HTR-8/SVneo (cell line): ENCODE results near the gene CCDC30.
"Not testable (repeated sequence)": the region's sequence is repeated elsewhere in the genome, so short reads cannot be mapped to it uniquely, and the experiment has no call there.

Experiments used
- DNase-seq: peaks from one replicate; pipeline ENCODE4 v3.0.0; 2011; ENCODE audit warnings: low spot score, mixed read lengths; ENCODE audit not compliant: insufficient read length
- FAIRE-seq: peaks from 2 replicates; lab custom pipeline; 2011; peaks lifted over from hg19 to GRCh38; lab: Jason Lieb, UNC

Gene CCDC30

DNA sequence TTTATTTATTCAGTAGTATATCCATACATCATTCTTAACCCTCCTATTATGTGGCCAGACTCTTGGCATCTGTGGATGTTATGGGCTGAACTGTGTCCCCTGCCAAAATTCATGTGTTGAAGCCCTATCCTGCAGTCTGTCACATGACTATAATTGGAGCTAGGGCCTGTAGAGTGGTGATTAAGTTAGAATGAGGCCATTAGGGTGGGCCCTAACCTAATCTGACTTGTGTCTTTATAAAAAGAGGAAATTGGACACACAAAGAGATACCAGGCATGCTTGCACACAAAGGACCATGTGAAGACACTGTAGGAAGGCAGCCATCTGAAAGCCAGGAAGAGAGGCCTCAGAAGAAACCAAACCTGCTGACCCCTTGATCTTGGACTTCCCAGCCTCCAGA lies 13.8 kb upstream of the CCDC30 start:
- DNase-seq (no peak), FAIRE-seq (no peak)

DNA sequence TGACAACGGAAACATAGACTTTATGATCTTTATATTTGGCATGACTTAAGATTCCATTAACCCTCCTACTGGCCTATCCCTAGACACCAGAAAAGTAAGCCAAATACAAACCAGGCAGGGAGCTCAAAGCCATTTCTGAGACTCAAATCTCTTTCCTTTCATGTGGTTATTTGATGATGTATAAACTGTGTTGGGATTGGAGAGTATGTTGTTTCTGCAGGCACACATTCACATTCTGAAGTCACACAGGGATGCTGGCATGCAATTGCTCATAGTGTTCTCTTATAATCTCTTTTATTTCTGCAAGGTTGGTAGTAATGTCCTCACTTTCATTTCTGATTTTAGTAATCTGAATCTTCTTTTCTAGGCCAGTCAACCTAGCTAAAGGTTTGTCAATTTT lies 13.0 kb upstream of the CCDC30 start:
- DNase-seq (no peak), FAIRE-seq (no peak)

DNA sequence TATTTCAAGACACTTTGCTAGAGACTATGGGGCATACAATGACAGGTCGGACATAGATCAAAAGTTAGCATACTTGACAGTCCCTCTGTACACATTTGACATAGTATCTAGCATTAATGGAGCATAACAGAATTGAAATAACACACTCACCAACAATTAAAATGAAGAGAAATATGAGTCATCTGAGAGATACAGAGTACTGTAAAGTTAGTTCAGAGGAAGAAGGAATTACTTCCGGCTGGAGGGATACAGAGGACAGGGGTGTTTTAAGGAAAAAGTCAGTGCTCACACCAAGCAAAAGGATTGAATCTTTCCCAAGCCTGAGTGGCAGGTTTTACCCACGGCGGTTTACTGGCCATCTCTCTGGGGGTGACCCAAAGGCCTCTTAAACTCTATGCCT lies 9.7 kb upstream of the CCDC30 start:
- no peak for FAIRE-seq
- no peak for DNase-seq

DNA sequence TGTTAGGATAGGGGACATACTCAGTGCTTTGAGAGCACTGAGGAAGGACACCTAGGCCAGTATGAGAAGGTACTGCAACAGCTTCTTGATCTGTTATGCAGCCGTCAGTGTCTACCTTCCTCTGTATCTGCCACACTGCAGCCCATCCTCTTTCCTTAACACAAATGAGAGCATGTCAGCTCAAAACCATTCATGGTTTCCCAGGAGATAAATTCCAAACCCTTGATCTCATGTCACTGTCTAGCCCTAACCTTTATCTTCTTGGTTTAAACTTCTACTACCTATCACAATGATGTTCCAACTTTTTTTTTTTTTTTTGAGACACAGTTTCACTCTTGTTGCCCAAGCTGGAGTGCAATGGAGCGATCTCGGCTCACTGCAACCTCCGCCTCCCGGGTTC lies 8.7 kb upstream of the CCDC30 start:
- FAIRE-seq: no peak
- DNase-seq: no peak

DNA sequence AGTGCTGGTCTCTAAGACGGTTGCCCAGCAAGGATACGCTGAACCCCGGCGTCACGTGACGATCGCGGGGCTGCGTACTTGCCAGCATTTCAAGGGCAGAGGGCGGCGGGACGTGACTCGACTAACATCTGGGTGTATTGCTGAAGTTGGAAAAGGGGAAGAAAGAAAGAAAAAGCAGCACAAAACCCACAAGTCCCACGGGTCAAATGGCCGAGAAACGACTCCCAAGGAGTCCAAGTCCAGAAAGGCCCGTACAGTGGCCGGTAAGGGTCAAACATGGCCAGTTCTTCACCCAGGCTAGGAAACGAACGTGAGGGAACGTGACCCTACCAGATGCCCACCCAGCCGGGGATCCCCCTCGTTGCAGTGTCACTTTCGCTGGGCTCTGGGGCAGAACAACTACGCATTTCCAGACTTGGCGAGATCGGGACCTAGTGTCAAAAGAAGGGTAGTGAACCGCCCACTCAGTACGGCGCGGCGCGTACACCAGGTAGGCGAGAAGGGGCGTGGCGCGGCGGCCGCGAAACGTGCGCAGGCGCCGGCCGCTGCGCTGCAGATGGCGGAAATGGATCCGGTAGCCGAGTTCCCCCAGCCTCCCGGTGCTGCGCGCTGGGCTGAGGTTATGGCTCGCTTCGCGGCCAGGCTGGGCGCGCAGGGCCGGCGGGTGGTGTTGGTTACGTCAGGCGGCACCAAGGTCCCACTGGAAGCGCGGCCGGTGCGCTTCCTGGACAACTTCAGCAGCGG lies 6.9 kb upstream of the CCDC30 start, which contains the start of the genes PPCS and ZMYND12:
Gene PPCS, plus strand, starts transcription at position 534 of the 744 bp plus-strand sequence. Its CDS starts 23 bp downstream, at position 557.
Gene ZMYND12, minus strand, starts transcription at position 13 of the 744 bp plus-strand sequence. CDS start 25 bp downstream, outside the sequence.
- FAIRE-seq: peak; percentile 55
- DNase-seq: peak; percentile 74

DNA sequence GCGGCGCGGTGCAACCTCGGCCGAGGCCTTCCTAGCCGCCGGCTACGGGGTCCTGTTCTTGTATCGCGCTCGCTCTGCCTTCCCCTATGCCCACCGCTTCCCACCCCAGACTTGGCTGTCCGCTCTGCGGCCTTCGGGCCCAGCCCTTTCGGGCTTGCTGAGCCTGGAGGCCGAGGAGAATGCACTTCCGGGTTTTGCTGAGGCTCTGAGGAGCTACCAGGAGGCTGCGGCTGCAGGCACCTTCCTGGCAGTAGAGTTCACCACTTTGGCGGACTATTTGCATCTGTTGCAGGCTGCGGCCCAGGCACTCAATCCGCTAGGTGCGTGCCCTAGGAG lies 6.4 kb upstream of the CCDC30 start:
- no peak for FAIRE-seq

DNA sequence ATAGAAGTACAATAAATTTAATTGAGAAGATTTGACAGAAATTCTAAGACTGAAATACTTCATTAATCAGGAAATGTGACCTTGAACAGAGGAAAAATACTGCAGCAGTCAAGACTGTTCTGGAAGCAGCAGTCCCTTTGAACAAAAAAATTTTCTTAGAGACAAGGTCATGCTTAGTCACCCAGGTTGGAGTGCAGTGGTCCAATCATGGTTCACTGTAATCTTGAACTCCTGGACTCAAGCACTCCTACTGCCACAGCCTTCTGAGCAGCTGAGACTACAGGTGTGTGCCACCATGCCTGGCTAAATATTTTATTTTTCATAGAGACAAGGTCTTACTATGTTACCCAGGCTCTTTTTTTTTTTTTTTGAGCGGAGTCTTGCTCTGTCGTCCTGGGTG lies 1.9 kb upstream of the CCDC30 start:
- FAIRE-seq (no peak), DNase-seq (no peak)

More for the DNA sequence above, 6.4 kb upstream of the CCDC30 start:
- DNase-seq: peak; percentile 25

DNA sequence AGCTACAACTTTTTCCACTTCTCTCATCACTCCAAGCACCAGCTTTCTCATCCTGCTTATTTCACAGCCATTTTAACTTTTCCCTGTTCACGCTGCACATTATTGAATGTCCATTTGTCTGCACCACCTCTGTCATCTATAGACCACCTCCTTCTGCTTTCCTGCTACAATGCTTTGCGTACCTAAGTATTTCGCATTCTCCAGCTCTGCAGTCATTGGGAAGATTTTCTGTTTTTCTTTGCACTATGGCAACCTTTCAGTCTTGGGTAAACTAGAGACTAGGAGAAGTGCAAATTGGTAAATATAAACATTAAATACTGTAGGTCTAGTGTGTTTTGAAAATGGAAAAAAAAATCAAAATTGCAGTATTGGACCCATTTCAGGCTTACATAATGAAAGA lies 835 bp downstream of the CCDC30 start:
- no peak for FAIRE-seq
- DNase-seq: no peak

DNA sequence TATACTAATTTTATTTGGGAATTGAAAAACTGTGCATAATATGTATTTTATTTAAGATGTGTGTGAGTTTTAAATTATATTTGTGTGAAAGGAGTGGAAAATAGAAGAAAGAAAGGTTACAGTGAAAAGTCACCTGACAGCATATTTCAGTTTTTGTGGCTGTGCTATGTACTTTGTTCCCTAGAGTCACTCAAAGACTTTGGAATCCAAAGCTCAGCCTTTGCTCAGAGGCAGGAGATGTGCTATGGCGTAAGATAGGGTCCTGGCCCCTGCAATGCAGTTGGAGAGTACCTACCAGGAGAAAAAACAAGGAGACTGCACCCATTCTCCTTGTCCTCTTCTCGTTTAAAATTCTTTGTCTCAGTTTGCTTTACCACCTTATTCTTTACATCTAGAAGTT lies 2.9 kb downstream of the CCDC30 start:
- FAIRE-seq (no peak), DNase-seq (no peak)

DNA sequence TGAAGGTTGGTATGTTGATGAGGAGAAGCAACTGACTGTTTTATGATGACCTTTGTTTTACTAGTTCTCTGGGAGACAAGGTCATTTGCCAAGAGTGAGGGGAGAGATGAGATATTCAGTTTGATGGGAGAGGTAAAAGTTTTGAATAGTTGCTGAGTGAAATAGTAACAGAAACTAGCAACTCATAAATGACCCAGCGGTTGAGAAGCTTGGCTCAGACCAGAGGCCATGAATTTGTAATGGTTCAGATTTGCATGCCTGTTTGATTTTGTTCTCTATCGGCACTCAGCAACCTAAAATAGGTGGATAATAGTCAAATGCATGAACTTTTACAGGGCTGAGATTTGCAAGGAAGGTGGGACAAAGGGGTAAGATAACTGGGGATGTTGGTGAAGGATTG lies 6.6 kb downstream of the CCDC30 start:
- no peak for DNase-seq
- FAIRE-seq: no peak

DNA sequence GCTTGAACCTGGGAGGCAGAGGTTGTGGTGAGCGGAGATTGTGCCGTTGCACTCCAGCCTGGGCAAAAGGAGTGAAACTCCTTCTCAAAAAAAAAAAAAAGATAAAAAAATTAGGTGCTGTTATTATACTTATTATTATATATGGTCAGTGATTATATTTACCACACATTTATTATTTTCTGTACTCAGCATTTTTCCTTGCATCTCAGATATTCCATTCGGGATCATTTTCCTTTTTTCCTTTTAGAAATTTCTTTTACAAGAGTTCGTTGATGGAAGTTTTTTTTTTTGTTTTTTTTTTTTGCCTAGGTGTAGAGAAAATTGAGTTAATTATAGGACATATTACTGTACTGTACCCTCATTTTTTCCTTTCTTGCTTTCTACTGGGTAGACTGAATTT lies 13.5 kb downstream of the CCDC30 start:
- no peak for FAIRE-seq
- no peak for DNase-seq

DNA sequence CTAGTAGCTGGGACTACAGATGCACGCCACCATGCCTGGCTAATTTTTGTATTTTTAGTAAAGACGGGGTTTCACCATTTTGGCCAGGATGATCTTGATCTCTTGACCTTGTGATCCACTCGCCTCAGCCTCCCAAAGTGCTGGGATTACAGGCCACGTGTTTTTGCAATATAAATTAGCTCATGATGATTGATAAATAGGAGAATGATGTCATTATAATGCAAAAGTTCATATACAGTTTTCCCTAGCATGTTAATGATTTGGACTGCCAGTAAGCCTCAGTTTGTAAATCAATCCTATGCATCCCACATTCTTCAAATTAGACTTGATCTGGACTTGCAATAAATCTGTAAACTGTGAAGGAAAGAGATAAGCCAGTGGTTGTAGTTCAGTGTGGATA lies 14.3 kb downstream of the CCDC30 start:
- DNase-seq, FAIRE-seq: not testable (repeated sequence)

DNA sequence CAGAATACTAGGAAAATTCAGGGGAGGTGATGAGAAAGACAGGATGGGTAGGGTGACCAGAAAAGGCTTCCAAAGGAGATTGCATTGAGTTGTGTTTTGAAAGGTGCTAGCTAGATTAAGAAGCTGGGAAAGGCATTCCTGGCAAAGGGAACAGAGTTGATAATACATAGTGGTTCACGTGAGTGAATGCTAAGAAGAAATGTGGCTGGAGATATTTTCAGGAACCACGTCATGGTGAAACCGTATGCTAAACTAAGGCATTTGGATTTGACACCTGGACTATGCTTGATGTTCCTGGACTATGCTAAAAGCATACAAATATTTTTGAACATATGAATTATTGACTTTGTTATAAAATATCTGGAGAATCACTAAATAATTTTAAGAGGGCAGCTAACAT lies 14.7 kb downstream of the CCDC30 start:
- DNase-seq (no peak), FAIRE-seq (no peak)

DNA sequence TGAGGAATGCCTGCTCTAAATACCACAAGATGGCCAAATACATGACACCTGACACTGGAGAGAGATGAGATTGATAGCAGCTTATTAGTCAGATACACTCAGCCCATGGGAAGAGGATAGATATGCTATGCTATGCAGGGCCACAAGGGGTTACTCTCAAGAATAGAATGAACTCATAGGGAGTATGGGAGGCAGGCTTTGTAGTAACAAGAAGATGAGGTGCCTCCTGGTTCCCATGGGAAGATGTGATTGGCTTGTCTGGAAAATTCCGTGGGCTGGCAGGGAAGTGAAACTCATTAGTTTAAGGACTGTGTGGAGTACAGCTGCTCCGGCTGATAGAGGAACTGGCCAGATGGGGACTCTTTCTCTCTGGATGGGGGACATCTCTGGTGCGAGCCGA lies 16.5 kb downstream of the CCDC30 start:
- peak; percentile 26 for DNase-seq
- no peak for FAIRE-seq

DNA sequence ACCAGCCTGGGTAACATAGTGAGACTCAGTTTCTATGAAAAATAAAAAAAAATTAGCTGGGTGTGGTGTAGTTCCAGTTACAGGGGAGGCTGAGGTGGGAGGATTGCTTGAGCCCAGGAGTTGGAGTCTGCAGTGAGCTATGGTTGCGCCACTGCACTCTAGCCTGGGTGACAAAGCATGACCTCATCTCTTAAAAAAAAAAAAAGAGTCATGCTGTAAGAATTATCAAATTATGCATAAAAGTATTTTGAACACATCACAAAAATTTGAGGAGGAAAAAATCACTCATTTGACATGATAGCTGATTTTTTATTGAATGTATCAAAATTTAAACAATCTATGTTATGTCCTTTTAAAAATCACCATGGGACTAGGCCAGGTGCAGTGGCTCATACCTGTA lies 17.8 kb downstream of the CCDC30 start:
- DNase-seq: no peak
- no peak for FAIRE-seq

DNA sequence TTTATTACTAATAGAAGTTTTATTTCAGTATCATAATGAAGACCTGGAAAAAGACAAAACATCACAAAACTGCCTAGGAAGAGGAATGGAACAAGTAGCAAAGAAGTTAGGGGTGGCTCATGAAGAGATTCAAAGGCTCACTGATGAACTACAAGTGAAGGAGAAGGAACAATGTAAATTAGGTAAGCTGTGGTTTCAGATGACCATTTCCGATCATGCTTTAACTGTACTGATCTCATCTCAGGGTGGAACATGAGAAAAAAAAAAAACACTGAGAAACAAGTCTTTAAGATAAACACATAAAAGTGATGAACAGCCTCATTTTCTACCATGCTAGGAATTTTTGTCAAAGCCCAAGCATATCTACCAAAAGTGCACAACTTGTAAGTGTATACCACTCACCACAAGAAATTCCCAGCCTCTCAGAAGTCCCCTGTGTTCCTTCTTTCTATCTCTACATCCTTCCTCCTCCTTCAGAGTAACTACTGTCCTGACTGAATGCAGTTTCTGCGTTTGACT lies 19.6 kb downstream of the CCDC30 start:
- FAIRE-seq (no peak), DNase-seq (no peak)

DNA sequence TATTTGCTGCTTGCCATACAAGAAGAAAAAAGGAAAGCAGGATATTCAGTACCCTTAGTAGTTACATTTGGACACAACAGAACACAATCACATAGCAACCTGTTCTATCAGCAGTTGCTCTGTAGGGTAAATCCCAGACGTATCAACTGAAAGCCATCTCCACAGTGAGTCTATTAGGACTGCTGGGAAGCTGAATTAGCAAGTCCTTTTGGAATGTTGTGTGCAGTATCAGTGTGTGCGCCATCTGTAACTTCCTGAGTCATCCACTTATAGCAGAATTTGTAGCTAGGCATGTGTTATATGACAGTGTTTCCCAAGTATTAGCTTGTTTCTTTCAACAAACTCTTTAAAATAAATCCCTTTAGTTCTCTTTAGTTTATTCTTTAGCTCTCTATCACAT lies 21.3 kb downstream of the CCDC30 start:
- peak; percentile 70 for FAIRE-seq
- DNase-seq: peak; percentile 41

DNA sequence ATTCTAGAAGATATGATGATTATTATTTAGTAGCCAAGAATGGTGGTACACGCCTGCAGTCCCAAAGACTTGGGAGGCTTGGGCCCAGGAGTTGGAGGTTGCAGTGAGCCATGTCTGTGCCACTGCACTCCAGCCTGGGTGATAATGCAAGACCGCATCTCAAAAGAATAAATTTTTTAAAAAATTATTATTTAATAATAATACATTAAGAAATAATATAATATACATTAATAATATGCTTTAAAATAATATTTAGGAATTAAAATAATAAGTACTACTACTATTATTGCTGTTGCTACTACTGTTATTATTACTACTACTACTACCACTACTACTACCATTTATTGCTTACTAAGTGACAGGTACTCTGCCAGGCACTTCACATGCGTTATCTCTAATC lies 27.2 kb downstream of the CCDC30 start:
- FAIRE-seq (no peak), DNase-seq (no peak)

DNA sequence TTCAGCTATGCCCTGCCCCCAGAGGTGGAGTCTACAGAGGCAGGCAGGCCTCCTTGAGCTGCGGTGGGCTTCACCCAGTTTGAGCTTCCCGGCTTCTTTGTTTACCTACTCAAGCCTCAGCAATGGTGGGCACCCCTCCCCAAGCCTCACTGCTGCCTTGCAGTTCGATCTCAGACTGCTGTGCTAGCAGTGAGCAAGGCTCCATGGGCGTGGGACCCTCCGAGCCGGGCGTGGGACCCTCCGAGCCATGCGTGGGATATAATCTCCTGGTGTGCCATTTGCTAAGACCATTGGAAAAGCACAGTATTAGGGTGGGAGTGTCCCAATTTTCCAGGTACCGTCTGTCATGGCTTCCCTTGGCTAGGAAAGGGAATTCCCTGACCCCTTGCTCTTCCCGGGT lies 38.9 kb downstream of the CCDC30 start:
- FAIRE-seq, DNase-seq: not testable (repeated sequence)

DNA sequence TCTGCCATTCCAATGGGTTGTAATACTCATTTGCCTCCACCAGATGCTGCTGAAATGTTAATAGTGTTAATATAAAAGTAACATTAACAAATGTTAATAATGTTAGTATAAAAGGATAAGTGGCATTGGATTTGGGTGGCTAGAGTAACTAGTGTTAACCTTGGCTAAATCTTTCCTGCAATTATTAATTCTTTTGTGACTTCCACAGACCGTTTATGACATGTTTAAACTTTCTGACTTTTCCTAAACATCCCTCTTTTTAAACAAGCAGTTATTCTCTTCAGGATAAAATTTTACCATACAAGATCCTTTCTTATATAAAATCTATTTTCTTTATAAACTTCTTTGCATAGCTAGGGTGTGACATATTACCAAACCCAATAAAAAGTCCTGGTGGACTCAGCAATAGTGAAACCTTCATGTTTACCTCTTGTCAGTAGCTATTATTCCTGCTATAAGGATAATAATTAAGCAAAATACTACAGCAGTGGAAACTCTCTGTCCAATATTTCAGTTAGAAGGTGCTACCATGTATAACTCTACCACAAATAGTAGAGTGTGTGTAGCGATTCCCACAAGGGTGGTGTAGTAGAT lies 41.5 kb downstream of the CCDC30 start:
- FAIRE-seq: no peak
- no peak for DNase-seq

DNA sequence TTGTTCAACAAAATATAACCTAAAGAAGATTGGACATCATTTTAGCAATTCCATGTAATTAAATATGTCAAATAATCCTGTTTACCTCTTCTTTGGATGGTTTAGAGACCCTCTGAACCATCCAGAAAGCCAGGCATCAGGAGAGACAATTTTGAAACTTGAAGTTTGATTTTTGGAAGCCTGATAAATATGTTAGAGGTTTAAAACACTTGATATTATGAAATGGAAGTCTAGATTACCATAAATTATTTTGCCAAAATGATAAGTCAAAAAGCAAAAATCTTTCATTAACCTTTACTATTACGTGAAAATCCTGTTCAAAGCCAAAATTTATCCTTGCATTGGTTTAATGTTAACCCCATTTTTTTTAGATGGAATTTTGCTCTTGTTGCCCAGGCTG lies 43.5 kb downstream of the CCDC30 start:
- FAIRE-seq (no peak), DNase-seq (no peak)
